HG03575 (cell line): ENCODE measurements around the gene NUAK1.
"Not testable (repeated sequence)": the region's sequence is repeated elsewhere in the genome, so short reads cannot be mapped to it uniquely, and the experiment has no call there.

Experiments
- ATAC-seq: cut with Tn5 transposase; IDR thresholded peaks from one replicate; pipeline ENCODE4 v1.9.1; 2021; ENCODE audit not compliant: unreplicated experiment, insufficient number of reproducible peaks, low FRiP score; ENCODE audit errors: extremely low read depth

Gene NUAK1

GRCh38 chr12:106027911-106028310 is 110.8 kb downstream of the NUAK1 start:
- no peak for ATAC-seq

- ATAC-seq, result no peak
These were observed 111.5 kb downstream of the NUAK1 start for GRCh38 chr12:106027286-106027685.

GRCh38 chr12:106025129-106025528 is 113.6 kb downstream of the NUAK1 start:
- no peak for ATAC-seq

GRCh38 chr12:106023039-106023438 is 115.7 kb downstream of the NUAK1 start:
- ATAC-seq, result no peak

DNA sequence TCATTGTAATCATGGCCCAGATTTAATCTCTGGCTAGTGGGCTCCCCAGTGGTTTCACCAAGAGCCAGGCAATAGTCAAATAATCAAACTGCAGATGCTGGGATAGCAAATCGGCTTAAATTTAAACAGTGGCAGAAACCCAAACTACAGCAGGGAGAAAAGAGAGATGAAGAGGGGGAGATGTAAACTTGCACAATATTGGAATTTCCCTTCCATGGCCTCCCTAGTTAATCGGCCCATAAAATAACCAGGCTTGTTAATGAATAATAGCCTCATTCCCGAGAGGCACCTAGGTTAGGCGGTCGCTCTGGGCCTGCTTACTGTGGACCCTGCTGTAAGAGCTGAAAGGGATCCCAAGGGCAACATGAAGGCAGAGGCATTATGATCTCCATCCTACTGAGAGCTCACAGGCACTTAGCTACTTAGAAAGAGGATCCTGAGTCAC is 116.2 kb downstream of the NUAK1 start:
- ATAC-seq, result no peak

- ATAC-seq, result no peak
These were observed 117.2 kb downstream of the NUAK1 start for GRCh38 chr12:106021516-106021915.

GRCh38 chr12:106020736-106021135 is 118.0 kb downstream of the NUAK1 start:
- no peak for ATAC-seq

DNA sequence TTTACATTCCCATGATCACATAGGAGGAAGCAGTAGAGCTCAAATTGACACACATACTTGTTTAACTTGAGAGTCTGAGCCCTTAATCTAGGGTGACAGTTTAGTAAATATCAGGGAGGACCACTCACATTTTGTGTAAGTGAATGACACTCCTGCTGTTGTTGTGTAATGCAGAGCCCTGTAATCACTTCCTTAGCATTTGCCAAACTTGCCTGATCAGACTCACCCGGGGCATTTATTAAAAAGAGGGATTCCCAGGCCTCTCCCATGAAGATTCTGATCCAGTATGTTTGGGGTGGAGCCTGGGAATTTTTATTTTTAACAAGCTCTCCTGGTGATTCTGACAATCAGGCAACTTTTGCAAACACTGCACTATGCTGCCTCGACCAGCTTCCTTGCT is 119.6 kb downstream of the NUAK1 start:
- ATAC-seq, result no peak

GRCh38 chr12:106018286-106018685 is 120.5 kb downstream of the NUAK1 start:
- no peak for ATAC-seq

GRCh38 chr12:106016601-106017278 is 122.0 kb downstream of the NUAK1 start:
- not testable (repeated sequence) for ATAC-seq

- ATAC-seq, result no peak
These were observed 123.1 kb downstream of the NUAK1 start for GRCh38 chr12:106015646-106016045.

- no peak for ATAC-seq
These were observed 124.8 kb downstream of the NUAK1 start for GRCh38 chr12:106013941-106014340.
